Cardiac muscle cell (in vitro differentiated cells and primary cell): ENCODE data around the gene SMTNL2. TPM values are rescaled to one million over a fixed set of nuclear protein-coding genes. Genes with fewer than 3 reads are reported as not detected.
"Not testable (repeated sequence)": the region's sequence is repeated elsewhere in the genome, so short reads cannot be mapped to it uniquely, and the experiment has no call there.

ENCODE experiments used
- DNase-seq, 2 donors: peaks; one replicate each; pipeline versions ENCODE4 v3.0.0 to v3.0.0-alpha.2; 2010 to 2017; ENCODE audit warnings: low read depth in 1 of 2, low spot score in 1 of 2
- H3K27ac ChIP-seq: fragments of 200-600 bp; sonication (generic); 2 replicates; pipeline ENCODE4 v1.5.1; 2016
- H3K27me3 ChIP-seq: fragments of 200-600 bp; sonication (generic); 2 replicates; pipeline ENCODE4 v1.6.0; 2016; ENCODE audit warnings: control low read depth
- H3K36me3 ChIP-seq: fragments of 200-600 bp; sonication (generic); 2 replicates; pipeline ENCODE4 v1.5.1; 2016; ENCODE audit warnings: control low read depth
- H3K4me1 ChIP-seq: fragments of 200-600 bp; sonication (generic); 2 replicates; pipeline ENCODE4 v1.8.1; 2017; ENCODE audit warnings: low read depth, mild to moderate bottlenecking, mixed run types
- H3K4me3 ChIP-seq: fragments of 200-600 bp; sonication (generic); 2 replicates; pipeline ENCODE4 v1.5.1; 2016; ENCODE audit warnings: mild to moderate bottlenecking
- H3K9me3 ChIP-seq: fragments of 200-600 bp; sonication (generic); 2 replicates; pipeline ENCODE4 v1.5.1; 2017; ENCODE audit warnings: low read depth, mild to moderate bottlenecking, control low read depth
- polyA plus RNA-seq: library from polyadenylated mRNA; unstranded; fragments of >200 nt; fragmentation: Nextera tagmentation; extraction: Ambion mirVana; gene quantifications from 2 replicates; pipeline ENCODE4 v1.2.1, GENCODE V29; 2016
- total RNA-seq: library from RNA; depleted of rRNA; stranded (reverse); fragments of >200 nt; gene quantifications from 2 replicates; pipeline ENCODE4 v1.2.3, GENCODE V29; 2016
- TF ChIP-seq, protein P1 (sequence below): IDR thresholded peaks from 2 replicates; pipeline ENCODE4 v1.5.1; 2012; ENCODE audit warnings: low read depth, mild to moderate bottlenecking, low read length

Gene SMTNL2
- total and polyA plus RNA-seq, 2 experiments from 2014 or later, result 184 to 269 TPM

GRCh38 chr17:4643676-4644075 lies 59.3 kb downstream of the SMTNL2 start:
- no peak overlapping the region for H3K27ac ChIP-seq
- H3K9me3 ChIP-seq, result no peaks in the 10 kb centered on the region
- peaks cover 4% of the 10 kb centered on the region for H3K4me1 ChIP-seq
- no peak for DNase-seq
- H3K4me3 ChIP-seq, result no peak overlapping the region
- peaks cover 91% of the 10 kb centered on the region for H3K27me3 ChIP-seq
- TF ChIP-seq, protein P1, sequence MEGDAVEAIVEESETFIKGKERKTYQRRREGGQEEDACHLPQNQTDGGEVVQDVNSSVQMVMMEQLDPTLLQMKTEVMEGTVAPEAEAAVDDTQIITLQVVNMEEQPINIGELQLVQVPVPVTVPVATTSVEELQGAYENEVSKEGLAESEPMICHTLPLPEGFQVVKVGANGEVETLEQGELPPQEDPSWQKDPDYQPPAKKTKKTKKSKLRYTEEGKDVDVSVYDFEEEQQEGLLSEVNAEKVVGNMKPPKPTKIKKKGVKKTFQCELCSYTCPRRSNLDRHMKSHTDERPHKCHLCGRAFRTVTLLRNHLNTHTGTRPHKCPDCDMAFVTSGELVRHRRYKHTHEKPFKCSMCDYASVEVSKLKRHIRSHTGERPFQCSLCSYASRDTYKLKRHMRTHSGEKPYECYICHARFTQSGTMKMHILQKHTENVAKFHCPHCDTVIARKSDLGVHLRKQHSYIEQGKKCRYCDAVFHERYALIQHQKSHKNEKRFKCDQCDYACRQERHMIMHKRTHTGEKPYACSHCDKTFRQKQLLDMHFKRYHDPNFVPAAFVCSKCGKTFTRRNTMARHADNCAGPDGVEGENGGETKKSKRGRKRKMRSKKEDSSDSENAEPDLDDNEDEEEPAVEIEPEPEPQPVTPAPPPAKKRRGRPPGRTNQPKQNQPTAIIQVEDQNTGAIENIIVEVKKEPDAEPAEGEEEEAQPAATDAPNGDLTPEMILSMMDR, result no peak
- no peaks in the 10 kb centered on the region for H3K36me3 ChIP-seq

DNA sequence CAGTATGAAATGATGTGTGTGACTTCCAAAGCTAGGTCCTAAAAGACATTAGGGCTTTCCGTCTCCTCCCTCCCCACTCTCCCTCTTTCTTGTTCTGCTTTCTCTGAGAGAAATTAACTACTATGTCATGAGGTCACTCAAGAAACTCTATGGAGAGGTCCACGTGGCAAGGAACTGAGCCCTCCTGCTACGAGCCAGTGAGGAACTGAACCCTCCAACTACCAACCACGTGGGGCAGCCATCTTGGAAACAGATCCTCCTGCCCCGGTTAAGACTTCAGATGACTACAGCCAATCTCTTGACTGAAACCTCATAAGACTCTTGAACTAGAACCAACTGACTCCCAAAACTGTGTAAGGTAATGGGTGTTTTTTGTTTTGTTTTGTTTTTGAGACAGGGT lies 61.3 kb downstream of the SMTNL2 start:
- Histone ChIP-seq H3K4me1 (peaks cover 4% of the 10 kb centered on the region), H3K27ac (no peak overlapping the region), H3K9me3 (no peaks in the 10 kb centered on the region), H3K4me3 (no peak overlapping the region), H3K27me3 (peaks cover 88% of the 10 kb centered on the region), H3K36me3 (no peaks in the 10 kb centered on the region)
- TF ChIP-seq, protein P1, result no peak
- no peak for DNase-seq

DNA sequence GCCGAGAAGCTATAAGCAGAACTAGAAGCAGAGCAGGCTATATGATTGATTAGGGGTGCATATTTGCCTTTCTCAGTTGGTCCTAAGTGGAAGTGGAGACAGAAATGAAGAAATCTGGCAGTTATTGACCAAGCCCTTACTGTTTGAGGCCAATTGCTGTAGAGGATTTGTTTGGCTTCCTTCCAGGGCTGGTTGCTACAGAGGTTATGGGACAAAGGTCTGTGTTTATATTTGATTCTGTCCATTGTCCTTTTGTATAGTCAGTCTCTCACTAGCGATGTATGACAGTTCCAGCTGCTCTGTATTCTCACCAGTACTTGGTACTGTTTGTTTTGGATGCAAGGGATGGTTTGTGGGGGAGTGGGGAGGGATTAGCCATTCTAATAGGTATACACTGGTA lies 64.4 kb downstream of the SMTNL2 start:
- H3K9me3 ChIP-seq, result no peaks in the 10 kb centered on the region
- H3K36me3 ChIP-seq, result no peaks in the 10 kb centered on the region
- no peak overlapping the region for H3K4me3 ChIP-seq
- H3K27me3 ChIP-seq, result peaks cover 58% of the 10 kb centered on the region
- TF ChIP-seq, protein P1, result no peak
- DNase-seq, result peak in 1 of 2 donors; percentile 29
- H3K27ac ChIP-seq, result no peak overlapping the region
- no peaks in the 10 kb centered on the region for H3K4me1 ChIP-seq

DNA sequence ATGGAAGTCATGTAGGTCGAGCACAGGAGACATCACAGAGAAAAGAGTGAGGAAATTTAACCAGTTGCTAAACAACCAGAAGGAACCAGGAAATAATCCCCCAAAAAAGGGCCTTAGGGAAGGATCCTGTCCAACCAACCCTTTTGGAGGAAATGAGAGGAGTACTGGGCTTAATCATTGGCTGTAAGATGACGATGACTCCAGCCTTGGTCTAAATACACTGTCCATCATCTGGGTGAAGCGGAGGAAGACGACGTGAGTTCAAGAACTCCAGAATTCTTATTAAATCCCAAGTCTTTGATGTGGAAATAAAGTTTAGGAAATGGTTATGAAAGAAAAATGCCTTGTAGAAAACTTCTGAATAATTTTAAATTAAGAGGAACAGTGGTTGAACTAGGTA lies 68.7 kb downstream of the SMTNL2 start:
- no peak overlapping the region for H3K27ac ChIP-seq
- H3K27me3 ChIP-seq, result peaks cover 19% of the 10 kb centered on the region
- TF ChIP-seq, protein P1, result no peak
- DNase-seq, result no peak
- no peak overlapping the region for H3K4me3 ChIP-seq
- no peaks in the 10 kb centered on the region for H3K36me3 ChIP-seq
- no peaks in the 10 kb centered on the region for H3K9me3 ChIP-seq
- no peaks in the 10 kb centered on the region for H3K4me1 ChIP-seq

- H3K4me3 ChIP-seq, H3K9me3 ChIP-seq, H3K27ac ChIP-seq, H3K36me3 ChIP-seq, H3K4me1 ChIP-seq, DNase-seq, H3K27me3 ChIP-seq: not testable (repeated sequence)
These were observed 71.6 kb downstream of the SMTNL2 start for GRCh38 chr17:4655933-4656332.

DNA sequence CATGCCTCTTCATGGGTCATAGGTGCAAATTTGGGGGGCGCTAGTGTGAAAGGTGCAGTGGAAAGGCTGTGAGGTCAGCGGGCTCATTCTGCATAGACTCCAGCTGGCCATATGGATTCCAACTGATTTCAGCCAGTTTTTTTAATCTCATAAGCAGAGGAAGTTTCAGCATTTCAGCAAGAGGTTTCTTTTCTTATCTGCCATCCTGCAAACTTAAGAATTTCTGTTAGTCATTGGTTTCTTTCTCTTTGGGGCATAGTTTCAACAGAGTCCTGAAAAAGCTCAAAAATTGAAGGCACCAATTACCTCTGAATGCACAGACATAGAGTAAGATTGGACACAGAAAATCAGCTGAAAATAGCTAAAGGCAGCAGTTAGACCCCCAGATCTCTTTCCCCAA lies 73.3 kb downstream of the SMTNL2 start:
- Histone ChIP-seq H3K36me3 (no peaks in the 10 kb centered on the region), H3K4me3 (no peak overlapping the region), H3K27me3 (no peaks in the 10 kb centered on the region), H3K27ac (no peak overlapping the region), H3K4me1 (peaks cover 8% of the 10 kb centered on the region), H3K9me3 (no peaks in the 10 kb centered on the region)
- TF ChIP-seq, protein P1, result no peak
- peak in 1 of 2 donors; percentile 75 for DNase-seq

Other genes with a start within 250 kb of the SMTNL2 start
- 99.0 and 120 TPM in 2 replicates for gene UBE2G1, start 217.9 kb upstream of the SMTNL2 start, total RNA-seq
- 107 and 123 TPM in 2 replicates for gene UBE2G1, start 217.9 kb upstream of the SMTNL2 start, polyA plus RNA-seq
- not detected in 2 replicates for gene SPNS3, start 150.6 kb upstream of the SMTNL2 start, total RNA-seq
- not detected in 2 replicates for gene SPNS3, start 150.6 kb upstream of the SMTNL2 start, polyA plus RNA-seq
- 1.0 and 3.5 TPM in 2 replicates for gene SPNS2, start 85.6 kb upstream of the SMTNL2 start, total RNA-seq
- gene SPNS2, start 85.6 kb upstream of the SMTNL2 start, polyA plus RNA-seq, result 1.6 and 1.7 TPM in 2 replicates
- 47.4 and 57.1 TPM in 2 replicates for gene MYBBP1A, start 29.1 kb upstream of the SMTNL2 start, total RNA-seq
- 51.5 and 69.3 TPM in 2 replicates for gene MYBBP1A, start 29.1 kb upstream of the SMTNL2 start, polyA plus RNA-seq
- gene GGT6, start 24.0 kb upstream of the SMTNL2 start, total RNA-seq, result not detected in 2 replicates
- gene GGT6, start 24.0 kb upstream of the SMTNL2 start, polyA plus RNA-seq, result not detected in 2 replicates
- 0.71 and 1.1 TPM in 2 replicates for gene ALOX15, start 57.1 kb downstream of the SMTNL2 start, total RNA-seq
- 1.5 TPM in 1 of 2 replicates, not detected in the other for gene ALOX15, start 57.1 kb downstream of the SMTNL2 start, polyA plus RNA-seq
- gene PELP1, start 119.6 kb downstream of the SMTNL2 start, total RNA-seq, result 47.3 and 63.2 TPM in 2 replicates
- gene PELP1, start 119.6 kb downstream of the SMTNL2 start, polyA plus RNA-seq, result 52.6 and 77.7 TPM in 2 replicates
- 14.4 and 17.3 TPM in 2 replicates for gene ARRB2, start 126.1 kb downstream of the SMTNL2 start, total RNA-seq
- 23.3 and 33.0 TPM in 2 replicates for gene ARRB2, start 126.1 kb downstream of the SMTNL2 start, polyA plus RNA-seq
- gene MED11, start 146.9 kb downstream of the SMTNL2 start, total RNA-seq, result 36.8 and 47.7 TPM in 2 replicates
- gene MED11, start 146.9 kb downstream of the SMTNL2 start, polyA plus RNA-seq, result 39.1 and 40.8 TPM in 2 replicates
- not detected in 2 replicates for gene ZMYND15, start 155.3 kb downstream of the SMTNL2 start, total RNA-seq
- gene ZMYND15, start 155.3 kb downstream of the SMTNL2 start, polyA plus RNA-seq, result not detected in 2 replicates
- gene CXCL16, start 155.4 kb downstream of the SMTNL2 start, total RNA-seq, result 0.60 and 0.66 TPM in 2 replicates
- 0.89 and 1.2 TPM in 2 replicates for gene CXCL16, start 155.4 kb downstream of the SMTNL2 start, polyA plus RNA-seq
- gene TM4SF5, start 187.4 kb downstream of the SMTNL2 start, total RNA-seq, result not detected in 2 replicates
- not detected in 2 replicates for gene TM4SF5, start 187.4 kb downstream of the SMTNL2 start, polyA plus RNA-seq
- gene VMO1, start 201.8 kb downstream of the SMTNL2 start, total RNA-seq, result 0.78 and 2.2 TPM in 2 replicates
- 1.1 and 1.2 TPM in 2 replicates for gene VMO1, start 201.8 kb downstream of the SMTNL2 start, polyA plus RNA-seq
- gene GLTPD2, start 204.4 kb downstream of the SMTNL2 start, total RNA-seq, result not detected in 2 replicates
- gene GLTPD2, start 204.4 kb downstream of the SMTNL2 start, polyA plus RNA-seq, result 4.1 and 5.4 TPM in 2 replicates
- gene PSMB6, start 211.6 kb downstream of the SMTNL2 start, total RNA-seq, result 136 and 260 TPM in 2 replicates
- gene PSMB6, start 211.6 kb downstream of the SMTNL2 start, polyA plus RNA-seq, result 409 and 580 TPM in 2 replicates
- gene PLD2, start 222.6 kb downstream of the SMTNL2 start, total RNA-seq, result 15.0 and 18.3 TPM in 2 replicates
- 12.4 and 16.8 TPM in 2 replicates for gene PLD2, start 222.6 kb downstream of the SMTNL2 start, polyA plus RNA-seq
- 31.3 and 47.7 TPM in 2 replicates for gene MINK1, start 248.8 kb downstream of the SMTNL2 start, total RNA-seq
- gene MINK1, start 248.8 kb downstream of the SMTNL2 start, polyA plus RNA-seq, result 27.1 and 35.9 TPM in 2 replicates